ENCODE measurements around the gene CHRNB1. TPM values are rescaled to one million over a fixed set of nuclear protein-coding genes. Genes with fewer than 3 reads are reported as not detected.

Gene CHRNB1
- total and polyA plus RNA-seq, 2 of the 8 experiments (the other 6 are each of a cell fraction or from before 2014, with no cell fraction given), result 14.1 to 28.2 TPM

DNA sequence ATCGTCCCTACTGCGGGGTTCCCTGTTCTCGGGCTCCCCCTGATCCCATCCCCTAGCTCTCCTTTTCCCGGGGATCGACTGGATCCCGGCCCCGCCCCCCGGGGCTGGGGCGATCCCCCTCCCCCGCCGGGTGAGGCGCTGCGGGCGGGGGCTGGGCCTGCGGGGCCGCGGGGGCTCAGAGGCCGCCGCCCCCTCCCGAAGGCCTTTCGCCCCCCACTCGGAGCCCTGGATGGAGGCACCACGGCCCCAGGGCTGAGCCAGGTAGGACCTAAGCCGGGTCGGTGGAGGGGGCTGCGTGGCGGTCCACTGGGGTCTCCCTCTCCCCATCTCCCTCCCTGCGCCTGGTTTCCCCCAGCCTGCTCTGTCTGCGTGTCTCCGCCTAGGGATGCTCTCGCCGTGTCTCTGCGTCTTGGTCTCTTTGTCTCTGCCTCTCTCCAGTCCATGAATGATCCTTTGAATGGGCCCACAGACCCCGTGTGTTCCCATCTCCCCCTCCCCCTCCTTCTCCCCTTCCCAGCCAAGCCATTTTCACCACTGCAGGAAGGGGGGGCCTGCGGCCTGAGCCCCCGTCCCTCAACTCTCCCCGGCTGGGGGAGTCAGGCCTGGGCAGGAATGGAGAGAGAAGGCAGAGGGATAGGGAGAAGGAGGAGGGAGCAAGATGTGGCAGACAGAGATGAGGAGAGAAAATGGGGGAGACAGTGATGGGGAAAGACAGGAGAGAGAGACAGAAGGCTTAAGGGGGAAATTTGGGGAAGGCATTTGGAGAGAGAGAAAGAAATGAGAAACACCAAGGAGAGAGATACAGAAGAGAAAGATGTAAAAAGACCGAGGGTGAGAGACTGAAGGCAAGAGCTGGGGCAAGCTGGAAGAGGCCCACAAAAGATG lies 39.3 kb upstream of the CHRNB1 start (continued):
- TF ChIP-seq KDM4A (IDR thresholded peaks at IDR 0.05; ENCODE audit: low read depth, low read length, severe bottlenecking) (no peak), CBX8 (IDR thresholded peaks at IDR 0.05; ENCODE audit: borderline replicate concordance, low read depth, low read length) (no peak), TBP (IDR thresholded peaks at IDR 0.05; ENCODE audit: low read depth, low read length) (no peak), SRF (IDR thresholded peaks at IDR 0.05; ENCODE audit: low read depth, low read length) (no peak), MAFK (IDR thresholded peaks at IDR 0.05; ENCODE audit: low read depth, low read length) (no peak), BACH1 (IDR thresholded peaks at IDR 0.05; ENCODE audit: low read length) (0 out of 2 replicates have a peak, but pooled peaks have one; percentile 24), SIX5 (IDR thresholded peaks at IDR 0.05; ENCODE audit: low read depth, low read length) (no peak), RBBP5 (IDR thresholded peaks at IDR 0.05; ENCODE audit: borderline replicate concordance, low read depth, low read length) (0 out of 2 replicates have a peak, but pooled peaks have one; percentile 5), KDM1A (IDR thresholded peaks at IDR 0.05; ENCODE audit: borderline replicate concordance, low read length) (no peak), GTF2F1 (IDR thresholded peaks at IDR 0.05; ENCODE audit: borderline replicate concordance, low read depth, low read length) (no peak), JUN (IDR thresholded peaks at IDR 0.05; ENCODE audit: low read depth, low read length) (no peak)
